ENCODE results near the gene C1QTNF2. TPM values are rescaled to one million over a fixed set of nuclear protein-coding genes. Genes with fewer than 3 reads are reported as not detected.

The C1QTNF2 gene
- total and polyA plus RNA-seq, 4 experiments from 2014 or later = not detected

- H3K9me3 Mint-ChIP-seq = peaks cover 0 to 7% (median 4%) of the 10 kb centered on the region in 8 donors
- CTCF ChIA-PET (ENCODE audit: partially characterized antibody) = no interaction called here
- Histone ChIP-seq H3K4me3 (ENCODE audit: low read length in 2 of 2) (no peak overlapping the region), H3K27me3 (ENCODE audit: insufficient read depth, low read length) (no peaks in the 10 kb centered on the region), H3K36me3 (ENCODE audit: insufficient read depth, low read length) (no peaks in the 10 kb centered on the region), H3K27ac (ENCODE audit: low read depth, low read length) (no peak overlapping the region), H3K4me1 (ENCODE audit: insufficient read depth, low read length) (no peaks in the 10 kb centered on the region), H3K9me3 (ENCODE audit: control insufficient read depth in 1 of 2, low read length in 2 of 2) (no peaks in the 10 kb centered on the region)
- H3K27ac Mint-ChIP-seq = no peak overlapping the region
- H3K4me1 Mint-ChIP-seq = no peaks in the 10 kb centered on the region
- intact Hi-C loops (cut with micrococcal nuclease) = no loop called here
- POLR2A ChIA-PET (ENCODE audit: partially characterized antibody) = no interaction called here
- H3K4me3 Mint-ChIP-seq = no peak overlapping the region
- peaks cover 7 to 12% of the 10 kb centered on the region in 2 donors for H3K27me3 Mint-ChIP-seq
- no peak for DNase-seq
- H3K36me3 Mint-ChIP-seq = no peaks in the 10 kb centered on the region
Measured at GRCh38 chr5:160382346-160382745, 11.9 kb upstream of the C1QTNF2 start.

GRCh38 chr5:160380041-160380440 lies 9.6 kb upstream of the C1QTNF2 start:
- Mint-ChIP-seq H3K27me3 (peaks cover 13 to 18% of the 10 kb centered on the region in 2 donors), H3K27ac (no peak overlapping the region), H3K4me1 (no peaks in the 10 kb centered on the region), H3K4me3 (no peak overlapping the region), H3K9me3 (peaks cover 0 to 1% (median 0%) of the 10 kb centered on the region in 8 donors), H3K36me3 (no peaks in the 10 kb centered on the region)
- Histone ChIP-seq H3K4me1 (ENCODE audit: insufficient read depth, low read length) (no peaks in the 10 kb centered on the region), H3K9me3 (ENCODE audit: control insufficient read depth in 1 of 2, low read length in 2 of 2) (no peaks in the 10 kb centered on the region), H3K27ac (ENCODE audit: low read depth, low read length) (no peak overlapping the region), H3K36me3 (ENCODE audit: insufficient read depth, low read length) (no peaks in the 10 kb centered on the region), H3K27me3 (ENCODE audit: insufficient read depth, low read length) (no peaks in the 10 kb centered on the region), H3K4me3 (ENCODE audit: low read length in 2 of 2) (no peak overlapping the region)
- POLR2A ChIA-PET (ENCODE audit: partially characterized antibody) = no interaction called here
- intact Hi-C loops (cut with micrococcal nuclease) = no loop called here
- no peak for DNase-seq
- CTCF ChIA-PET (ENCODE audit: partially characterized antibody) = interaction anchor here (1.4 to 1.6 kb wide), 2 partner anchors 35 to 37 kb away, joined by 4 to 5 read pairs; no protein-coding TSS in a partner anchor

- Mint-ChIP-seq H3K27me3 (peaks cover 18 to 23% of the 10 kb centered on the region in 2 donors), H3K9me3 (peaks cover 0 to 1% (median 0%) of the 10 kb centered on the region in 8 donors)
- POLR2A ChIA-PET (ENCODE audit: partially characterized antibody) = no interaction called here
Measured at GRCh38 chr5:160379511-160379910, 9.1 kb upstream of the C1QTNF2 start.

GRCh38 chr5:160378330-160378729 lies 7.9 kb upstream of the C1QTNF2 start:
- intact Hi-C loops (cut with micrococcal nuclease) = no loop called here
- Histone ChIP-seq H3K27ac (ENCODE audit: low read depth, low read length) (no peak overlapping the region), H3K4me1 (ENCODE audit: insufficient read depth, low read length) (no peaks in the 10 kb centered on the region), H3K27me3 (ENCODE audit: insufficient read depth, low read length) (no peaks in the 10 kb centered on the region), H3K4me3 (ENCODE audit: low read length in 2 of 2) (no peak overlapping the region), H3K9me3 (ENCODE audit: control insufficient read depth in 1 of 2, low read length in 2 of 2) (no peaks in the 10 kb centered on the region), H3K36me3 (ENCODE audit: insufficient read depth, low read length) (no peaks in the 10 kb centered on the region)
- Mint-ChIP-seq H3K4me3 (no peak overlapping the region), H3K4me1 (no peaks in the 10 kb centered on the region), H3K27ac (no peak overlapping the region), H3K36me3 (no peaks in the 10 kb centered on the region), H3K9me3 (peaks cover 0 to 1% (median 0%) of the 10 kb centered on the region in 8 donors), H3K27me3 (peaks cover 22 to 25% of the 10 kb centered on the region in 2 donors)
- CTCF ChIA-PET (ENCODE audit: partially characterized antibody) = interaction anchor here (1.0 kb wide), 1 partner anchor 149 kb away, joined by 3 read pairs; no protein-coding TSS in a partner anchor
- POLR2A ChIA-PET (ENCODE audit: partially characterized antibody) = no interaction called here
- DNase-seq = no peak

More at GRCh38 chr5:160379511-160379910, 9.1 kb upstream of the C1QTNF2 start:
- H3K27ac Mint-ChIP-seq = no peak overlapping the region
- intact Hi-C loops (cut with micrococcal nuclease) = no loop called here
- no peaks in the 10 kb centered on the region for H3K27me3 ChIP-seq (ENCODE audit: insufficient read depth, low read length)
- H3K4me3 ChIP-seq (ENCODE audit: low read length in 2 of 2) = no peak overlapping the region
- DNase-seq = no peak
- H3K4me3 Mint-ChIP-seq = no peak overlapping the region
- H3K4me1 ChIP-seq (ENCODE audit: insufficient read depth, low read length) = no peaks in the 10 kb centered on the region
- no peaks in the 10 kb centered on the region for H3K9me3 ChIP-seq (ENCODE audit: control insufficient read depth in 1 of 2, low read length in 2 of 2)
- H3K36me3 Mint-ChIP-seq = no peaks in the 10 kb centered on the region
- H3K4me1 Mint-ChIP-seq = no peaks in the 10 kb centered on the region
- H3K27ac ChIP-seq (ENCODE audit: low read depth, low read length) = no peak overlapping the region
- no peaks in the 10 kb centered on the region for H3K36me3 ChIP-seq (ENCODE audit: insufficient read depth, low read length)
- CTCF ChIA-PET (ENCODE audit: partially characterized antibody) = interaction anchor here (1.4 to 1.6 kb wide), 2 partner anchors 34 to 36 kb away, joined by 4 to 5 read pairs; no protein-coding TSS in a partner anchor

GRCh38 chr5:160377651-160378050 lies 7.2 kb upstream of the C1QTNF2 start:
- Mint-ChIP-seq H3K27me3 (peaks cover 25 to 31% of the 10 kb centered on the region in 2 donors), H3K4me1 (no peaks in the 10 kb centered on the region), H3K4me3 (no peak overlapping the region), H3K36me3 (no peaks in the 10 kb centered on the region), H3K27ac (no peak overlapping the region), H3K9me3 (peaks cover 0 to 1% (median 0%) of the 10 kb centered on the region in 8 donors)
- ChIA-PET CTCF (ENCODE audit: partially characterized antibody) (interaction anchor here (0.6 kb wide), 1 partner anchor 42 kb away, joined by 4 read pairs; no protein-coding TSS in a partner anchor), POLR2A (ENCODE audit: partially characterized antibody) (no interaction called here)
- Histone ChIP-seq H3K27ac (ENCODE audit: low read depth, low read length) (no peak overlapping the region), H3K27me3 (ENCODE audit: insufficient read depth, low read length) (no peaks in the 10 kb centered on the region), H3K36me3 (ENCODE audit: insufficient read depth, low read length) (no peaks in the 10 kb centered on the region), H3K4me1 (ENCODE audit: insufficient read depth, low read length) (no peaks in the 10 kb centered on the region), H3K9me3 (ENCODE audit: control insufficient read depth in 1 of 2, low read length in 2 of 2) (no peaks in the 10 kb centered on the region), H3K4me3 (ENCODE audit: low read length in 2 of 2) (no peak overlapping the region)
- DNase-seq = no peak
- intact Hi-C loops (cut with micrococcal nuclease) = no loop called here

GRCh38 chr5:160376416-160376815 lies 6.0 kb upstream of the C1QTNF2 start:
- Histone ChIP-seq H3K4me3 (ENCODE audit: low read length in 2 of 2) (no peak overlapping the region), H3K27me3 (ENCODE audit: insufficient read depth, low read length) (no peaks in the 10 kb centered on the region), H3K9me3 (ENCODE audit: control insufficient read depth in 1 of 2, low read length in 2 of 2) (no peaks in the 10 kb centered on the region), H3K27ac (ENCODE audit: low read depth, low read length) (no peak overlapping the region), H3K36me3 (ENCODE audit: insufficient read depth, low read length) (no peaks in the 10 kb centered on the region), H3K4me1 (ENCODE audit: insufficient read depth, low read length) (no peaks in the 10 kb centered on the region)
- H3K9me3 Mint-ChIP-seq = peaks cover 0 to 1% (median 0%) of the 10 kb centered on the region in 8 donors
- H3K27ac Mint-ChIP-seq = no peak overlapping the region
- no peaks in the 10 kb centered on the region for H3K4me1 Mint-ChIP-seq
- POLR2A ChIA-PET (ENCODE audit: partially characterized antibody) = no interaction called here
- no peak overlapping the region for H3K4me3 Mint-ChIP-seq
- no peaks in the 10 kb centered on the region for H3K36me3 Mint-ChIP-seq
- CTCF ChIA-PET (ENCODE audit: partially characterized antibody) = no interaction called here
- no peak for DNase-seq
- peaks cover 28 to 36% of the 10 kb centered on the region in 2 donors for H3K27me3 Mint-ChIP-seq
- intact Hi-C loops (cut with micrococcal nuclease) = no loop called here

- Mint-ChIP-seq H3K36me3 (no peaks in the 10 kb centered on the region), H3K4me1 (peaks cover 0 to 5% (median 4%) of the 10 kb centered on the region in 4 donors), H3K27me3 (peaks cover 35 to 41% of the 10 kb centered on the region in 2 donors), H3K27ac (no peak overlapping the region), H3K4me3 (no peak overlapping the region), H3K9me3 (peaks cover 0 to 1% (median 0%) of the 10 kb centered on the region in 8 donors)
- no peaks in the 10 kb centered on the region for H3K36me3 ChIP-seq (ENCODE audit: insufficient read depth, low read length)
- no peak overlapping the region for H3K27ac ChIP-seq (ENCODE audit: low read depth, low read length)
- H3K4me1 ChIP-seq (ENCODE audit: insufficient read depth, low read length) = no peaks in the 10 kb centered on the region
- CTCF ChIA-PET (ENCODE audit: partially characterized antibody) = no interaction called here
- no peak for DNase-seq
- H3K9me3 ChIP-seq (ENCODE audit: control insufficient read depth in 1 of 2, low read length in 2 of 2) = no peaks in the 10 kb centered on the region
- intact Hi-C loops (cut with micrococcal nuclease) = no loop called here
- no peak overlapping the region for H3K4me3 ChIP-seq (ENCODE audit: low read length in 2 of 2)
- POLR2A ChIA-PET (ENCODE audit: partially characterized antibody) = no interaction called here
- H3K27me3 ChIP-seq (ENCODE audit: insufficient read depth, low read length) = peaks cover 6% of the 10 kb centered on the region
Measured at GRCh38 chr5:160375701-160376100, 5.3 kb upstream of the C1QTNF2 start.

Measured in CD4-positive, alpha-beta memory T cell (primary cell).